H9 (cell line): ENCODE data around the gene ACTN1. TPM values are rescaled to one million over a fixed set of nuclear protein-coding genes. Genes with fewer than 3 reads are reported as not detected.

Source experiments
- DNase-seq: peaks from one replicate; pipeline ENCODE4 v3.0.0-alpha.2; 2017
- H2AFZ ChIP-seq: one replicate; pipeline ENCODE4 v1.6.1; 2013; ENCODE audit warnings: mild to moderate bottlenecking, low read length, control low read depth, moderate library complexity
- H2AK5ac ChIP-seq: 2 replicates; pipeline ENCODE4 v1.6.1; 2013; ENCODE audit warnings: low read length, control low read depth, mixed read lengths; ENCODE audit not compliant: insufficient read length
- H2BK120ac ChIP-seq: one replicate; pipeline ENCODE4 v1.6.1; 2013; ENCODE audit warnings: low read depth, mild to moderate bottlenecking, low read length, control low read depth, inconsistent platforms; ENCODE audit not compliant: poor library complexity, severe bottlenecking
- H2BK12ac ChIP-seq: 2 replicates; pipeline ENCODE4 v1.6.1; 2013; ENCODE audit warnings: low read length, control low read depth, mixed read lengths, low read depth; ENCODE audit not compliant: insufficient read length
- H2BK15ac ChIP-seq: 2 replicates; pipeline ENCODE4 v1.6.1; 2013; ENCODE audit warnings: low read depth, low read length, control low read depth
- H2BK20ac ChIP-seq: one replicate; pipeline ENCODE4 v1.6.1; 2013; ENCODE audit warnings: low read depth, mild to moderate bottlenecking, low read length, control low read depth, inconsistent platforms; ENCODE audit not compliant: poor library complexity, severe bottlenecking
- H2BK5ac ChIP-seq: 2 replicates; pipeline ENCODE4 v1.6.1; 2013; ENCODE audit warnings: low read length, control low read depth, mixed read lengths; ENCODE audit not compliant: insufficient read length
- H3K14ac ChIP-seq: 2 replicates; pipeline ENCODE4 v1.6.1; 2013; ENCODE audit warnings: low read length, control low read depth; ENCODE audit not compliant: insufficient read depth
- H3K18ac ChIP-seq: 2 replicates; pipeline ENCODE4 v1.6.1; 2013; ENCODE audit warnings: low read depth, mild to moderate bottlenecking, mixed read lengths, low read length, control low read depth; ENCODE audit not compliant: insufficient read length
- H3K23ac ChIP-seq: 2 replicates; pipeline ENCODE4 v1.6.1; 2013; ENCODE audit warnings: low read length, control low read depth, mixed read lengths, low read depth; ENCODE audit not compliant: insufficient read length
- H3K23me2 ChIP-seq: 2 replicates; pipeline ENCODE4 v1.6.1; 2013; ENCODE audit warnings: low read depth, mild to moderate bottlenecking, mixed read lengths, low read length, control low read depth; ENCODE audit not compliant: insufficient read length, poor library complexity, severe bottlenecking
- H3K27ac ChIP-seq: 2 replicates; pipeline ENCODE4 v1.5.1; 2013; ENCODE audit warnings: low read length, control low read depth, mixed read lengths, low read depth; ENCODE audit not compliant: insufficient read length
- H3K27me3 ChIP-seq: 2 replicates; pipeline ENCODE4 v1.6.1; 2013; ENCODE audit warnings: low read length, control low read depth, inconsistent platforms; ENCODE audit not compliant: insufficient read depth
- H3K4ac ChIP-seq: 2 replicates; pipeline ENCODE4 v1.6.1; 2013; ENCODE audit warnings: low read depth, mild to moderate bottlenecking, control low read depth, inconsistent platforms, low read length, moderate library complexity
- H3K4me1 ChIP-seq: 2 replicates; pipeline ENCODE4 v1.6.1; 2013; ENCODE audit warnings: low read length, control low read depth, inconsistent platforms; ENCODE audit not compliant: insufficient read depth
- H3K4me2 ChIP-seq: 2 replicates; pipeline ENCODE4 v1.6.1; 2013; ENCODE audit warnings: low read length, control low read depth, mixed read lengths; ENCODE audit not compliant: insufficient read length, insufficient read depth
- H3K56ac ChIP-seq: 2 replicates; pipeline ENCODE4 v1.6.1; 2013; ENCODE audit warnings: low read depth, mild to moderate bottlenecking, mixed read lengths, low read length, control low read depth; ENCODE audit not compliant: insufficient read length
- H3K79me1 ChIP-seq: 2 replicates; pipeline ENCODE4 v1.6.1; 2013; ENCODE audit warnings: low read depth, mild to moderate bottlenecking, moderate library complexity, low read length, control low read depth, inconsistent platforms; ENCODE audit not compliant: insufficient read depth, poor library complexity, severe bottlenecking
- H3K79me2 ChIP-seq: 2 replicates; pipeline ENCODE4 v1.6.1; 2013; ENCODE audit warnings: low read length, control low read depth, inconsistent platforms; ENCODE audit not compliant: insufficient read depth
- H3K9ac ChIP-seq: 2 replicates; pipeline ENCODE4 v1.6.1; 2013; ENCODE audit warnings: low read length, control low read depth, mixed read lengths; ENCODE audit not compliant: insufficient read length; ENCODE audit errors: extremely low read depth
- H3K9me3 ChIP-seq: one replicate; pipeline ENCODE4 v1.6.1; 2013; ENCODE audit warnings: low read depth, low read length, inconsistent platforms; ENCODE audit not compliant: control insufficient read depth
- H3T11ph ChIP-seq: one replicate; pipeline ENCODE4 v1.6.1; 2013; ENCODE audit warnings: mild to moderate bottlenecking, low read length, control low read depth, inconsistent platforms
- H4K20me1 ChIP-seq: one replicate; pipeline ENCODE4 v1.6.1; 2013; ENCODE audit not compliant: control insufficient read depth, insufficient read length, insufficient read depth
- H4K5ac ChIP-seq: 2 replicates; pipeline ENCODE4 v1.6.1; 2013; ENCODE audit warnings: low read depth, mild to moderate bottlenecking, mixed read lengths, low read length, control low read depth; ENCODE audit not compliant: insufficient read length
- H4K8ac ChIP-seq: replicated peaks from 2 replicates; pipeline ENCODE4 v1.6.1; 2013; ENCODE audit warnings: low read length, control low read depth, mixed read lengths, low read depth; ENCODE audit not compliant: insufficient read length
- H4K91ac ChIP-seq: 2 replicates; pipeline ENCODE4 v1.6.1; 2013; ENCODE audit warnings: low read depth, mild to moderate bottlenecking, moderate library complexity, mixed read lengths, low read length, control low read depth; ENCODE audit not compliant: insufficient read length
- H3K27ac Mint-ChIP-seq, 3 experiments: 2 replicates in 2 of 3; 3 replicates in 1 of 3; pipeline ENCODE4 v1.8.0; 2020 to 2021; ENCODE audit warnings: mixed read lengths in 3 of 3, mild to moderate bottlenecking in 1 of 3, moderate library complexity in 1 of 3
- H3K27me3 Mint-ChIP-seq: 2 replicates; pipeline ENCODE4 v1.8.0; 2021; ENCODE audit warnings: low read depth, mild to moderate bottlenecking, moderate library complexity, mixed read lengths
- H3K36me3 Mint-ChIP-seq, 3 experiments: 2 replicates in 2 of 3; 3 replicates in 1 of 3; pipeline ENCODE4 v1.8.0; 2020 to 2021; ENCODE audit warnings: low read depth in 3 of 3, mixed read lengths in 3 of 3; ENCODE audit not compliant: insufficient read depth in 1 of 3
- H3K4me1 Mint-ChIP-seq, 2 experiments: 2 replicates each; pipeline ENCODE4 v1.8.0; 2020; ENCODE audit warnings: mixed read lengths in 2 of 2
- H3K4me3 Mint-ChIP-seq, 2 experiments: 2 replicates in 1 of 2; 3 replicates in 1 of 2; pipeline ENCODE4 v1.8.0; 2020 to 2021; ENCODE audit warnings: mild to moderate bottlenecking in 2 of 2, mixed read lengths in 2 of 2, moderate library complexity in 1 of 2
- H3K9me3 Mint-ChIP-seq, 2 experiments: 2 replicates in 1 of 2; 3 replicates in 1 of 2; pipeline ENCODE4 v1.8.0; 2020; ENCODE audit warnings: mild to moderate bottlenecking in 2 of 2, mixed read lengths in 2 of 2, moderate library complexity in 1 of 2
- CTCF ChIP-seq: fragments of 200-600 bp; sonication (generic); conservative IDR thresholded peaks from 3 replicates; pipeline ENCODE4 v1.8.0; 2021; ENCODE audit warnings: antibody characterized with exemption, mild to moderate bottlenecking
- WGBS: extraction: QIAGEN DNeasy Blood & Tissue Kit; methylation state at CpG from one replicate; pipeline ENCODE4 v1.1.7; 2013; ENCODE audit warnings: missing lambda C conversion rate, low lambda C conversion rate, mixed read lengths; ENCODE audit not compliant: insufficient read length; ENCODE audit errors: extremely low coverage; 5-methylcytosine and 5-hydroxymethylcytosine counted together
- total RNA-seq: library from RNA; stranded (reverse); gene quantifications from 2 replicates; pipeline ENCODE4 v1.2.1, GENCODE V29; 2021

ACTN1 gene
- total RNA-seq, 1 experiment from 2014 or later = 219 TPM

- Histone ChIP-seq H4K91ac (no peak overlapping the region), H4K20me1 (peaks cover 3% of the 10 kb centered on the region)
- H3K27ac Mint-ChIP-seq = peak overlapping the region in 2 of 3 experiments; percentile 91 to 92; a peak in 4 of 7 replicates
These were observed 8.4 kb downstream of the ACTN1 start for GRCh38 chr14:68970736-68971135.

More at GRCh38 chr14:68970736-68971135, 8.4 kb downstream of the ACTN1 start:
- Mint-ChIP-seq H3K9me3 (no peaks in the 10 kb centered on the region), H3K27me3 (no peaks in the 10 kb centered on the region), H3K4me1 (peaks cover 65 to 70% of the 10 kb centered on the region in 2 experiments), H3K4me3 (no peak overlapping the region; a peak in 1 of 5 replicates), H3K36me3 (peaks cover 22 to 49% (median 43%) of the 10 kb centered on the region in 3 experiments)
- no peak overlapping the region for H2BK15ac ChIP-seq
- no peak for DNase-seq
- H3T11ph ChIP-seq = no peak overlapping the region
- no peak overlapping the region for H3K4me2 ChIP-seq
- no peak overlapping the region for H2BK20ac ChIP-seq
- H2AFZ ChIP-seq = no peak overlapping the region
- H3K4ac ChIP-seq = no peak overlapping the region
- no peak overlapping the region for H2BK5ac ChIP-seq
- H2BK120ac ChIP-seq = no peak overlapping the region
- no peaks in the 10 kb centered on the region for H3K9me3 ChIP-seq
- H4K8ac ChIP-seq = no peak overlapping the region
- no peak overlapping the region for H3K14ac ChIP-seq
- H3K23ac ChIP-seq = no peak overlapping the region
- peaks cover 17% of the 10 kb centered on the region for H3K79me1 ChIP-seq
- WGBS = no CpG with 5 or more reads among the region's 5 CpGs
- H3K27me3 ChIP-seq = no peaks in the 10 kb centered on the region
- no peak overlapping the region for H2BK12ac ChIP-seq
- peaks cover 84% of the 10 kb centered on the region; the same call in 1 of the 2 replicates for H3K79me2 ChIP-seq
- no peak overlapping the region for H4K5ac ChIP-seq
- H3K27ac ChIP-seq = no peak overlapping the region
- H3K56ac ChIP-seq = no peak overlapping the region
- no peak overlapping the region for H2AK5ac ChIP-seq
- no peak overlapping the region for H3K18ac ChIP-seq
- H3K23me2 ChIP-seq = no peaks in the 10 kb centered on the region
- H3K4me1 ChIP-seq = peaks cover 22% of the 10 kb centered on the region
- no peak for TF ChIP-seq CTCF
- H3K9ac ChIP-seq = no peak overlapping the region
